HEK293 (cell line): ENCODE data around the gene MVP.

ENCODE experiments used
- EGR2 ChIP-seq: fragments of 450-650 bp; formaldehyde crosslinking; IDR thresholded peaks from 2 replicates; pipeline ENCODE4 v1.5.1; 2016; ENCODE audit warnings: low read depth, missing biosample characterization, missing genetic modification characterization
- MEIS1 ChIP-seq: sonication (generic); formaldehyde crosslinking; IDR thresholded peaks from 2 replicates; pipeline ENCODE4 v1.8.1; 2022; ENCODE audit warnings: missing genetic modification reagents, mild to moderate bottlenecking, borderline replicate concordance
- SP3 ChIP-seq: fragments of 450-650 bp; formaldehyde crosslinking; IDR thresholded peaks from 2 replicates; pipeline ENCODE4 v1.5.1; 2016; ENCODE audit warnings: missing biosample characterization, missing genetic modification characterization
- ZNF138 ChIP-seq: fragments of 450-650 bp; formaldehyde crosslinking; IDR thresholded peaks from 2 replicates; pipeline ENCODE4 v1.5.1; 2016; ENCODE audit warnings: missing biosample characterization, missing genetic modification characterization, borderline replicate concordance
- ZNF19 ChIP-seq: fragments of 450-650 bp; formaldehyde crosslinking; IDR thresholded peaks from 2 replicates; pipeline ENCODE4; 2016; ENCODE audit warnings: missing biosample characterization, missing genetic modification characterization, low read depth
- ZNF324 ChIP-seq: fragments of 450-650 bp; formaldehyde crosslinking; IDR thresholded peaks from 2 replicates; pipeline ENCODE4 v1.5.1; 2016; ENCODE audit warnings: missing biosample characterization, missing genetic modification characterization
- ZNF707 ChIP-seq: fragments of 450-650 bp; formaldehyde crosslinking; IDR thresholded peaks from 2 replicates; pipeline ENCODE4 v1.5.1; 2016; ENCODE audit warnings: missing biosample characterization, missing genetic modification characterization
- TF ChIP-seq, protein P1 (sequence below): fragments of 450-650 bp; formaldehyde crosslinking; IDR thresholded peaks from 2 replicates; pipeline ENCODE4 v1.5.1; 2017; ENCODE audit warnings: missing biosample characterization, missing genetic modification characterization

DNA sequence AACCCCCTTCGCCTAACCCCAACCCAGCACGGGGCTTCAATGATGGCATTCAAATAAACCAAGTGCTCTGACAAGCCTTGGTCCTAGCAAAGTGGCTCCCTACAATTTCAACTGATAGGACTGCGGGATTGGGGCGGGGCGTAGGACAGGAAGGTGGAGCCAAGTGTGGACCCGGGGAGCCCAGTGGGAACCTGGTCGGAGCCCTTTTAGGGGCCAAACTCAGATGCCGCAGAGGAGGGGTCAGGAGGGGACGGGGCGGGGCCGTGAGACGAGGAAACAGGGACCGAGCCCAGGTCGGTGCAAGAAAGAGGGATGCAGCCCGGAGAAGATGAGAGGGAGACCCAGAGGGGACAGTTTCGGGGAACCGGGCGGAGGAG, 55.9 kb downstream of the MVP start:
- TF ChIP-seq ZNF707 (tag by site-specific recombination) (no peak), SP3 (tag by site-specific recombination) (no peak), MEIS1 (CRISPR knock-in tag) (no peak), ZNF138 (tag by site-specific recombination) (no peak), ZNF19 (tag by site-specific recombination) (no peak), EGR2 (no peak), ZNF324 (tag by site-specific recombination) (no peak)
- TF ChIP-seq, protein P1, sequence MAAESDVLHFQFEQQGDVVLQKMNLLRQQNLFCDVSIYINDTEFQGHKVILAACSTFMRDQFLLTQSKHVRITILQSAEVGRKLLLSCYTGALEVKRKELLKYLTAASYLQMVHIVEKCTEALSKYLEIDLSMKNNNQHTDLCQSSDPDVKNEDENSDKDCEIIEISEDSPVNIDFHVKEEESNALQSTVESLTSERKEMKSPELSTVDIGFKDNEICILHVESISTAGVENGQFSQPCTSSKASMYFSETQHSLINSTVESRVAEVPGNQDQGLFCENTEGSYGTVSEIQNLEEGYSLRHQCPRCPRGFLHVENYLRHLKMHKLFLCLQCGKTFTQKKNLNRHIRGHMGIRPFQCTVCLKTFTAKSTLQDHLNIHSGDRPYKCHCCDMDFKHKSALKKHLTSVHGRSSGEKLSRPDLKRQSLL: no peak
